ENCODE results near the gene LCN12. TPM values are rescaled to one million over a fixed set of nuclear protein-coding genes. Genes with fewer than 3 reads are reported as not detected.

LCN12 gene
- total RNA-seq, 2 donors from 2014 or later = 0.62 to 0.88 TPM

GRCh38 chr9:136954270-136955083 lies 2.4 kb downstream of the LCN12 start:
- no peak for DNase-seq (ENCODE audit: low spot score)
- intact Hi-C loops (cut with DNase I) = no loop called here

- no peak for DNase-seq (ENCODE audit: low spot score)
- intact Hi-C loops (cut with DNase I) = no loop called here
Observed at GRCh38 chr9:136955202-136955942, 3.3 kb downstream of the LCN12 start.

GRCh38 chr9:136955943-136956335 lies 3.9 kb downstream of the LCN12 start:
- no peak for DNase-seq (ENCODE audit: low spot score)
- intact Hi-C loops (cut with DNase I) = no loop called here

GRCh38 chr9:136956604-136957003 lies 4.5 kb downstream of the LCN12 start:
- no peak for DNase-seq (ENCODE audit: low spot score)
- intact Hi-C loops (cut with DNase I) = no loop called here

GRCh38 chr9:136957461-136957860 lies 5.4 kb downstream of the LCN12 start:
- intact Hi-C loops (cut with DNase I) = no loop called here
- DNase-seq (ENCODE audit: low spot score) = no peak

- DNase-seq (ENCODE audit: low spot score) = no peak
- intact Hi-C loops (cut with DNase I) = no loop called here
Observed at GRCh38 chr9:136957901-136958300, 5.8 kb downstream of the LCN12 start.

GRCh38 chr9:136958473-136958872 lies 6.4 kb downstream of the LCN12 start:
- DNase-seq (ENCODE audit: low spot score) = no peak
- intact Hi-C loops (cut with DNase I) = no loop called here

- no peak for DNase-seq (ENCODE audit: low spot score)
- intact Hi-C loops (cut with DNase I) = no loop called here
Observed at GRCh38 chr9:136958898-136959850, 7.1 kb downstream of the LCN12 start.

GRCh38 chr9:136960212-136960937 lies 8.3 kb downstream of the LCN12 start:
- no peak for DNase-seq (ENCODE audit: low spot score)
- intact Hi-C loops (cut with DNase I) = no loop called here

GRCh38 chr9:136960938-136961275 lies 8.8 kb downstream of the LCN12 start:
- DNase-seq (ENCODE audit: low spot score) = no peak
- intact Hi-C loops (cut with DNase I) = no loop called here

GRCh38 chr9:136961279-136962065 lies 9.4 kb downstream of the LCN12 start:
- no peak for DNase-seq (ENCODE audit: low spot score)
- intact Hi-C loops (cut with DNase I) = no loop called here

- no peak for DNase-seq (ENCODE audit: low spot score)
- intact Hi-C loops (cut with DNase I) = no loop called here
Observed at GRCh38 chr9:136962163-136962562, 10.1 kb downstream of the LCN12 start.

- DNase-seq (ENCODE audit: low spot score) = no peak
- intact Hi-C loops (cut with DNase I) = no loop called here
Observed at GRCh38 chr9:136962701-136963248, 10.7 kb downstream of the LCN12 start.

GRCh38 chr9:136963341-136963740 lies 11.3 kb downstream of the LCN12 start:
- no peak for DNase-seq (ENCODE audit: low spot score)
- intact Hi-C loops (cut with DNase I) = no loop called here

GRCh38 chr9:136963751-136964150 lies 11.7 kb downstream of the LCN12 start:
- intact Hi-C loops (cut with DNase I) = no loop called here
- no peak for DNase-seq (ENCODE audit: low spot score)

GRCh38 chr9:136964171-136964689 lies 12.2 kb downstream of the LCN12 start:
- intact Hi-C loops (cut with DNase I) = no loop called here
- no peak for DNase-seq (ENCODE audit: low spot score)

GRCh38 chr9:136964833-136965422 lies 12.9 kb downstream of the LCN12 start:
- DNase-seq (ENCODE audit: low spot score) = no peak
- intact Hi-C loops (cut with DNase I) = no loop called here
